Progenitor cell of endocrine pancreas (in vitro differentiated cells): ENCODE results near the gene IGSF5. TPM values are rescaled to one million over a fixed set of nuclear protein-coding genes. Genes with fewer than 3 reads are reported as not detected.

Experiments used
- DNase-seq: peaks from one replicate; pipeline ENCODE4 v3.0.0; 2021; ENCODE audit warnings: low spot score; ENCODE audit not compliant: unreplicated experiment
- H3K27ac Mint-ChIP-seq: 2 replicates; pipeline ENCODE4 v1.8.0; 2021; ENCODE audit warnings: mild to moderate bottlenecking, moderate library complexity, mixed read lengths
- H3K27me3 Mint-ChIP-seq: 2 replicates; pipeline ENCODE4 v1.8.0; 2021; ENCODE audit warnings: mixed read lengths
- H3K36me3 Mint-ChIP-seq: 2 replicates; pipeline ENCODE4 v1.8.0; 2022; ENCODE audit warnings: mixed read lengths; ENCODE audit not compliant: insufficient read depth
- H3K4me1 Mint-ChIP-seq: 2 replicates; pipeline ENCODE4 v1.8.0; 2021; ENCODE audit warnings: low read depth, mixed read lengths
- H3K4me3 Mint-ChIP-seq: 2 replicates; pipeline ENCODE4 v1.8.0; 2021; ENCODE audit warnings: low read depth, mild to moderate bottlenecking, moderate library complexity, mixed read lengths
- H3K9me3 Mint-ChIP-seq: 2 replicates; pipeline ENCODE4 v1.8.0; 2021; ENCODE audit warnings: low read depth, mixed read lengths
- total RNA-seq: library from RNA; stranded (reverse); gene quantifications from 2 replicates; pipeline ENCODE4 v1.2.1, GENCODE V29; 2021
- TF ChIP-seq, protein P1 (sequence below): fragments of 200-600 bp; sonication (generic); IDR thresholded peaks from one replicate; pipeline ENCODE4 v1.5.0; 2021; ENCODE audit warnings: antibody characterized with exemption, mild to moderate bottlenecking; ENCODE audit not compliant: unreplicated experiment

Gene IGSF5
- total RNA-seq, 1 donor from 2014 or later = 0.22 TPM

DNA sequence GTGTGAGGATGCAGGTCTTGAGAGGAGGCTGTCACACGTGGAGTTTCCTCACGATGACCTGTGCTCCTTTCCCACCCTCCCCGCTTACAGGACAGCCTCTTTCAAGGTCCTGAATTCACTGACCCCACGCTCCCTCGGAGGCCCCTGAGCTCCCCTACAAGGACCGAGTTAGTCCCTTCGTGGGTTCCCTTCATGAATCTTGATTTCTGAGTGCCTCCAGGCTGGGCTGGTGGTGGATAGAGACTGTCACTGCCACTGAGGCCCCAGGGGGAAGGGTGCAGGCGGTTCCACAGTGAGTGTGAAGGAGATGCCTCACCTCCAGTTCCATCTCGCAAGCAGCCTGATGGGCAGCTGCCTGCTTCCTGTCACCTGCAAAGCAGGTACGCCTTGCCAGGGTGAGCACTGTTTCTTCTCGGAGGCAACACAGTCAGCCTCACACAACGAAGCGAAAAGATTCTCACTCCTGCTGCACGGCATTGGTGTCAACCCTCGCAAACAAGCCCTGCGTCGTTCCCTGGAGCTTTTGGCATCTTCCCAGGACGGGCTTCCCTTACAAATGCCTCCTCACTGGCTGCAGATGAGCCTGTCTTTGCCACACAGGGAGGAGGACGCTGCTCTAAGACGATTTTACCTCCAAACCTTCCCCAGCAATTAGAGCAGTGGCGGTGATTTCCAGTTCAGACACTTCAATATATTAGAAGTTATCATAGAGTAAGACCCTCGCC is 95.6 kb downstream of the IGSF5 start:
- Mint-ChIP-seq H3K4me3 (no peak overlapping the region), H3K9me3 (no peaks in the 10 kb centered on the region), H3K27ac (no peak overlapping the region), H3K27me3 (peaks cover 2% of the 10 kb centered on the region), H3K36me3 (no peaks in the 10 kb centered on the region), H3K4me1 (no peaks in the 10 kb centered on the region)
- TF ChIP-seq, protein P1, sequence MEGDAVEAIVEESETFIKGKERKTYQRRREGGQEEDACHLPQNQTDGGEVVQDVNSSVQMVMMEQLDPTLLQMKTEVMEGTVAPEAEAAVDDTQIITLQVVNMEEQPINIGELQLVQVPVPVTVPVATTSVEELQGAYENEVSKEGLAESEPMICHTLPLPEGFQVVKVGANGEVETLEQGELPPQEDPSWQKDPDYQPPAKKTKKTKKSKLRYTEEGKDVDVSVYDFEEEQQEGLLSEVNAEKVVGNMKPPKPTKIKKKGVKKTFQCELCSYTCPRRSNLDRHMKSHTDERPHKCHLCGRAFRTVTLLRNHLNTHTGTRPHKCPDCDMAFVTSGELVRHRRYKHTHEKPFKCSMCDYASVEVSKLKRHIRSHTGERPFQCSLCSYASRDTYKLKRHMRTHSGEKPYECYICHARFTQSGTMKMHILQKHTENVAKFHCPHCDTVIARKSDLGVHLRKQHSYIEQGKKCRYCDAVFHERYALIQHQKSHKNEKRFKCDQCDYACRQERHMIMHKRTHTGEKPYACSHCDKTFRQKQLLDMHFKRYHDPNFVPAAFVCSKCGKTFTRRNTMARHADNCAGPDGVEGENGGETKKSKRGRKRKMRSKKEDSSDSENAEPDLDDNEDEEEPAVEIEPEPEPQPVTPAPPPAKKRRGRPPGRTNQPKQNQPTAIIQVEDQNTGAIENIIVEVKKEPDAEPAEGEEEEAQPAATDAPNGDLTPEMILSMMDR = no peak
- no peak for DNase-seq

GRCh38 chr21:39842741-39843459 is 97.9 kb downstream of the IGSF5 start:
- peaks cover 2% of the 10 kb centered on the region for H3K27me3 Mint-ChIP-seq
- no peaks in the 10 kb centered on the region for H3K9me3 Mint-ChIP-seq
- H3K4me1 Mint-ChIP-seq = no peaks in the 10 kb centered on the region
- no peak for DNase-seq
- H3K27ac Mint-ChIP-seq = no peak overlapping the region
- no peak overlapping the region for H3K4me3 Mint-ChIP-seq
- no peaks in the 10 kb centered on the region for H3K36me3 Mint-ChIP-seq
- TF ChIP-seq, protein P1 = no peak

DNA sequence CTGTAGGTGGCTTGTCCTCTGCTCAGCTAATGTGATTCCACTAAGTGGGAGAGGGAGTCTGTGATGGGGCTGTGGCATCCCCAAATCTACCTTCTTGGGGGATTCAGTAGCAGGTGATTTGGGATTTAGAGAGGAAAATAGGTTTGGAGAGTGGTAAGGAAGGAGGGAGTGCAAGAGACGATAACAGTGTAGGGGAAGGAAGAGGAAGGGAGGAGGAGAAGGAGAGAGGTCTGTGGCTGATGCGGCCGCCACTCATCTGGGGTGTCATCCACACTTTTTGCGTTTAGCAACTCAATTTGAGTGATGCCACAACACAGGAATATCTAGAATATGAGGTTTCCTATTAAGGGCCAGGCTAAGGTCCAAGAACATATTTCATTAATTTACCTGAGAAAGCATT is 98.5 kb downstream of the IGSF5 start:
- TF ChIP-seq, protein P1 = no peak
- Mint-ChIP-seq H3K9me3 (no peaks in the 10 kb centered on the region), H3K4me1 (no peaks in the 10 kb centered on the region), H3K27ac (no peak overlapping the region), H3K36me3 (no peaks in the 10 kb centered on the region), H3K27me3 (peaks cover 2% of the 10 kb centered on the region), H3K4me3 (no peak overlapping the region)
- DNase-seq = no peak

GRCh38 chr21:39843916-39844315 is 98.9 kb downstream of the IGSF5 start:
- Mint-ChIP-seq H3K27ac (no peak overlapping the region), H3K27me3 (peaks cover 2% of the 10 kb centered on the region), H3K4me1 (no peaks in the 10 kb centered on the region), H3K36me3 (no peaks in the 10 kb centered on the region), H3K9me3 (no peaks in the 10 kb centered on the region), H3K4me3 (no peak overlapping the region)
- TF ChIP-seq, protein P1 = no peak
- no peak for DNase-seq

- Mint-ChIP-seq H3K27ac (no peak overlapping the region), H3K9me3 (no peaks in the 10 kb centered on the region), H3K27me3 (peaks cover 2% of the 10 kb centered on the region), H3K4me3 (no peak overlapping the region), H3K4me1 (peaks cover 5% of the 10 kb centered on the region), H3K36me3 (no peaks in the 10 kb centered on the region)
- TF ChIP-seq, protein P1 = no peak
- DNase-seq = no peak
These were observed 100.7 kb downstream of the IGSF5 start for GRCh38 chr21:39845571-39846130.
